Upper lobe of left lung (tissue), 4 donors: Measurements from ENCODE around the gene SOX12.

Experiments used
- CTCF ChIP-seq, 6 experiments: fragments of 450-650 bp in 4 of 6; fragments of 200-600 bp in 2 of 6; sonication (generic) in 2 of 6; IDR thresholded peaks; one replicate each; pipeline ENCODE4 v1.5.1; 2016 to 2019; ENCODE audit warnings: antibody characterized with exemption in 6 of 6
- POLR2A ChIP-seq, 4 donors: fragments of 450-650 bp; IDR thresholded peaks; one replicate each; pipeline ENCODE4 v1.5.1; 2016 to 2017; ENCODE audit warnings: antibody characterized with exemption in 4 of 4, mild to moderate bottlenecking in 2 of 4
- POLR2AphosphoS5 ChIP-seq, 2 donors: sonication (generic); formaldehyde crosslinking; IDR thresholded peaks; one replicate each; pipeline ENCODE4 v1.5.1; 2017; ENCODE audit warnings: antibody characterized with exemption in 2 of 2

GRCh38 chr20:334578-334977 lies 9.2 kb downstream of the SOX12 start:
- TF ChIP-seq POLR2A (IDR thresholded peaks at IDR 0.05), result no peak
- TF ChIP-seq CTCF (IDR thresholded peaks at IDR 0.05), result no peak
- no peak for TF ChIP-seq POLR2AphosphoS5 (IDR thresholded peaks at IDR 0.05)
